Measurements from ENCODE around the gene GABRR1. TPM values are rescaled to one million over a fixed set of nuclear protein-coding genes. Genes with fewer than 3 reads are reported as not detected.

Gene GABRR1
- total and polyA plus RNA-seq, 10 donors, result not detected

- Histone ChIP-seq H3K36me3 (peaks cover 0 to 79% (median 37%) of the 10 kb centered on the region in 6 donors), H3K9me3 (no peaks in the 10 kb centered on the region), H3K27ac (peak overlapping the region in 1 of 8 donors; percentile 7), H3K4me1 (no peaks in the 10 kb centered on the region), H3K27me3 (replicated peaks in 1 of 7) (no peaks in the 10 kb centered on the region), H3K4me3 (no peak overlapping the region)
- DNase-seq, result no peak
- intact Hi-C loops (cut with DNase I; ENCODE audit: low total_unique reads), result no loop called here
- WGBS, 5 donors, result 85 to 92% (median 87%) methylated on average over 4 of the region's 4 CpGs
- TF ChIP-seq POLR2AphosphoS5 (IDR thresholded peaks at IDR 0.05) (no peak), POLR2A (IDR thresholded peaks at IDR 0.05) (no peak), CTCF (IDR thresholded peaks at IDR 0.05 in 8 of 11, conservative IDR thresholded peaks at IDR 0.05 in 3 of 11) (no peak)
These were observed 55.1 kb downstream of the GABRR1 start for GRCh38 chr6:89162047-89162371.

- Histone ChIP-seq H3K27ac (peak overlapping the region in 1 of 8 donors; percentile 7), H3K36me3 (peaks cover 0 to 80% (median 37%) of the 10 kb centered on the region in 6 donors), H3K4me3 (no peak overlapping the region), H3K4me1 (no peaks in the 10 kb centered on the region), H3K27me3 (replicated peaks in 1 of 7) (no peaks in the 10 kb centered on the region), H3K9me3 (no peaks in the 10 kb centered on the region)
- DNase-seq, result no peak
- 83 to 95% (median 91%) methylated on average over 7 of the region's 7 CpGs for WGBS, 5 donors
- no peak for TF ChIP-seq POLR2AphosphoS5 (IDR thresholded peaks at IDR 0.05)
- no peak for TF ChIP-seq POLR2A (IDR thresholded peaks at IDR 0.05)
- intact Hi-C loops (cut with DNase I; ENCODE audit: low total_unique reads), result no loop called here
These were observed 55.7 kb downstream of the GABRR1 start for GRCh38 chr6:89161326-89162046.

- 95 to 99% (median 96%) methylated on average over 4 of the region's 4 CpGs for WGBS, 5 donors
- no peaks in the 10 kb centered on the region for H3K4me1 ChIP-seq
- no peaks in the 10 kb centered on the region for H3K27me3 ChIP-seq (replicated peaks in 1 of 7)
- no peak for DNase-seq
- intact Hi-C loops (cut with DNase I; ENCODE audit: low total_unique reads), result no loop called here
- H3K4me3 ChIP-seq, result no peak overlapping the region
- no peak overlapping the region for H3K27ac ChIP-seq
- H3K36me3 ChIP-seq, result peaks cover 0 to 83% (median 37%) of the 10 kb centered on the region in 6 donors
- no peaks in the 10 kb centered on the region for H3K9me3 ChIP-seq
- TF ChIP-seq POLR2A (IDR thresholded peaks at IDR 0.05) (no peak), CTCF (IDR thresholded peaks at IDR 0.05 in 8 of 11, conservative IDR thresholded peaks at IDR 0.05 in 3 of 11) (no peak), POLR2AphosphoS5 (IDR thresholded peaks at IDR 0.05) (no peak)
These were observed 56.6 kb downstream of the GABRR1 start for GRCh38 chr6:89160331-89161092.

- H3K36me3 ChIP-seq, result peaks cover 0 to 65% (median 0%) of the 10 kb centered on the region in 6 donors
- intact Hi-C loops (cut with DNase I; ENCODE audit: low total_unique reads), result no loop called here
- WGBS, 5 donors, result 91 to 98% (median 96%) methylated on average over 1 of the region's 1 CpG
- H3K4me1 ChIP-seq, result no peaks in the 10 kb centered on the region
- DNase-seq, result no peak
- H3K27me3 ChIP-seq (replicated peaks in 1 of 7), result no peaks in the 10 kb centered on the region
- TF ChIP-seq POLR2AphosphoS5 (IDR thresholded peaks at IDR 0.05), result no peak
- no peak for TF ChIP-seq CTCF (IDR thresholded peaks at IDR 0.05 in 8 of 11, conservative IDR thresholded peaks at IDR 0.05 in 3 of 11)
- TF ChIP-seq POLR2A (IDR thresholded peaks at IDR 0.05), result no peak
- H3K9me3 ChIP-seq, result no peaks in the 10 kb centered on the region
- H3K4me3 ChIP-seq, result no peak overlapping the region
- no peak overlapping the region for H3K27ac ChIP-seq
These were observed 63.0 kb downstream of the GABRR1 start for GRCh38 chr6:89154131-89154530.
